ENCODE measurements around the gene SNX24. TPM values are rescaled to one million over a fixed set of nuclear protein-coding genes. Genes with fewer than 3 reads are reported as not detected.

Gene SNX24
- total RNA-seq, 6 experiments from 2014 or later: 6.2 to 23.7 (median 12.5) TPM

DNA sequence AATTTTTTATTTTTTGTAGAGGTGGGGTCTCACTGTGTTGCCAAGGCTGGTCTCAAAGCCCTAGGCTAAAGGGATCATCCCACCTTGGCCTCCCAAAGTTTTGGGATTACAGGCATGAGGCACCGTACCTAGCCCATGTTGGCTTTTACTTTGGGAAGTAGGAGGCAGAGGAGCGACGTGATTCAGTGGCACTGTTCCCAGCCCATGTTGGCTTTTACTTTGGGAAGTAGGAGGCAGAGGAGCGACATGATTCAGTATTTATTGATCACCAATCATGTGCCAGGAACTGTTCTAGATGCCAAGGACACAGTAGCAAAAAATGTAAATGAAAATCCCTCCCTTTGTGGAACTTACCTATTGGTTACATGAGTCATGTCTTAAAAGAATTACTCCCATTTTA, 18.3 kb downstream of the SNX24 start:
- WGBS (ENCODE audit: insufficient coverage, low coverage, low lambda C conversion rate, missing lambda C conversion rate): 18% methylated on average over 4 of the region's 4 CpGs
- ATAC-seq: peak; percentile 79 to 97 (median 84)
- H3K27me3 ChIP-seq: no peaks in the 10 kb centered on the region
- no peak overlapping the region for H3K27ac ChIP-seq
- H3K4me1 ChIP-seq: no peaks in the 10 kb centered on the region
- H3K36me3 ChIP-seq: no peaks in the 10 kb centered on the region
- H3K9me3 ChIP-seq: no peaks in the 10 kb centered on the region
- peak in 2 of 3 donors; percentile 61 to 67 for DNase-seq
- no peak overlapping the region for H3K4me3 ChIP-seq
- intact Hi-C loops (cut with DNase I): no loop called here
- TF ChIP-seq POLR2A (IDR thresholded peaks at IDR 0.05): no peak
- TF ChIP-seq, protein P1, sequence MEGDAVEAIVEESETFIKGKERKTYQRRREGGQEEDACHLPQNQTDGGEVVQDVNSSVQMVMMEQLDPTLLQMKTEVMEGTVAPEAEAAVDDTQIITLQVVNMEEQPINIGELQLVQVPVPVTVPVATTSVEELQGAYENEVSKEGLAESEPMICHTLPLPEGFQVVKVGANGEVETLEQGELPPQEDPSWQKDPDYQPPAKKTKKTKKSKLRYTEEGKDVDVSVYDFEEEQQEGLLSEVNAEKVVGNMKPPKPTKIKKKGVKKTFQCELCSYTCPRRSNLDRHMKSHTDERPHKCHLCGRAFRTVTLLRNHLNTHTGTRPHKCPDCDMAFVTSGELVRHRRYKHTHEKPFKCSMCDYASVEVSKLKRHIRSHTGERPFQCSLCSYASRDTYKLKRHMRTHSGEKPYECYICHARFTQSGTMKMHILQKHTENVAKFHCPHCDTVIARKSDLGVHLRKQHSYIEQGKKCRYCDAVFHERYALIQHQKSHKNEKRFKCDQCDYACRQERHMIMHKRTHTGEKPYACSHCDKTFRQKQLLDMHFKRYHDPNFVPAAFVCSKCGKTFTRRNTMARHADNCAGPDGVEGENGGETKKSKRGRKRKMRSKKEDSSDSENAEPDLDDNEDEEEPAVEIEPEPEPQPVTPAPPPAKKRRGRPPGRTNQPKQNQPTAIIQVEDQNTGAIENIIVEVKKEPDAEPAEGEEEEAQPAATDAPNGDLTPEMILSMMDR (IDR thresholded peaks at IDR 0.05): no peak

GRCh38 chr5:122864400-122864799, 19.0 kb downstream of the SNX24 start:
- intact Hi-C loops (cut with DNase I): no loop called here
- no peak for TF ChIP-seq POLR2A (IDR thresholded peaks at IDR 0.05)
- TF ChIP-seq, protein P1 (IDR thresholded peaks at IDR 0.05): no peak
- Histone ChIP-seq H3K27me3 (no peaks in the 10 kb centered on the region), H3K27ac (no peak overlapping the region), H3K4me1 (no peaks in the 10 kb centered on the region), H3K4me3 (no peak overlapping the region), H3K9me3 (no peaks in the 10 kb centered on the region), H3K36me3 (no peaks in the 10 kb centered on the region)
- DNase-seq: no peak
- 95% methylated on average over 4 of the region's 6 CpGs for WGBS (ENCODE audit: insufficient coverage, low coverage, low lambda C conversion rate, missing lambda C conversion rate)
- ATAC-seq: no peak

DNA sequence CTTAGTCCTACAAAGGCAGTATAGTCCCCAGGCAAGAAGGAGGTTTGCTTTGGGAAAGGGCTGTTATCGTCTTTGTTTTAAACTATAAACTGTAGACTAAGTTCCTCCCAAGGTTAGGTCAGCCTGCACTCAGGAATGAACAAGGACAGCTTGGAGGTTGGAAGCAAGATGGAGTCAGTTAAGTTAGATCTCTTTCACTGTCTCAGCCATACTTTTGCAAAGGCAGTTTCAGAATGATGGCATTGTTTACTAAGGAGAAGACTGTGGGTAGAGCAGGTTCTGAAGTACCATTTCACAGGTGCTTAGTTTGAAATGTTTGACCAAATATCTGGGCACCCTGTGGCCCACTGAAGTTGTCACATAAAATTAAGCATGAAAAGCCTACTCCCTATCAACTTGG, 19.4 kb downstream of the SNX24 start:
- DNase-seq (no peak), ATAC-seq (no peak)
- no peaks in the 10 kb centered on the region for H3K9me3 ChIP-seq
- H3K36me3 ChIP-seq: no peaks in the 10 kb centered on the region
- intact Hi-C loops (cut with DNase I): no loop called here
- H3K4me3 ChIP-seq: no peak overlapping the region
- no peaks in the 10 kb centered on the region for H3K4me1 ChIP-seq
- 75% methylated on average over 1 of the region's 1 CpG for WGBS (ENCODE audit: insufficient coverage, low coverage, low lambda C conversion rate, missing lambda C conversion rate)
- TF ChIP-seq POLR2A (IDR thresholded peaks at IDR 0.05): no peak
- TF ChIP-seq, protein P1 (IDR thresholded peaks at IDR 0.05): no peak
- no peaks in the 10 kb centered on the region for H3K27me3 ChIP-seq
- H3K27ac ChIP-seq: no peak overlapping the region

DNA sequence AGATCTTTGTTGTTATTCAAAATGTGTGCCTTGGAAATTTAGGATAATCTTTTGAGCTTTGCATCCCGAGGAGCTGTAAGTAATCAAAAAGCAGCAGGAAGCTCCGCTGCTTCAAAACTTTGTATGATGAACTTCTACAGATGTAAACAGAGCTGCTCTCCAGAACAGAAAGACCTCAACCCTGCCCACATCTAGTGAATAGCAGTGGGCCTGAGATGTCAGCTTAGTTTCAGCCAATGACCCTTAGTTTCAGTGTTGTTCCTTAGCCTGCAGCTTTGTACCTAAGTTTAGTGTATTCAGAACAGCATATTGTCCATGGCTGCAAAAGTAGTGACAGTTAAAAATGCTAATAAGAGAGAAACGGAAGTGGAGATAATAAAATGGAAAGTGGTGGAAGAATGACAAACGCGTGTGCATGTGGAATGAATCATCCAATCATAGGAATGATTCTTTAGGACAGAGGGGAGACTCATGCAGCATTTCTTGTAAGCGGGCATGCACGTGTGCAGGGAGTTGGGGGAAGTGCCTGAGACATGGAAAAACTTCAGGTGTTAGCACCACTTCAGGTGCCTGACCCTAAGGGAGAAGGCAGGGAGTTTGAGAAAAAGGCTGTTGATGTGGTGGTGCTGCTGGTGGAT, 24.9 kb downstream of the SNX24 start:
- 81% methylated on average over 7 of the region's 7 CpGs for WGBS (ENCODE audit: insufficient coverage, low coverage, low lambda C conversion rate, missing lambda C conversion rate)

More for the DNA sequence above, 24.9 kb downstream of the SNX24 start:
- no peak for ATAC-seq
- no peaks in the 10 kb centered on the region for H3K9me3 ChIP-seq
- DNase-seq: no peak
- no peaks in the 10 kb centered on the region for H3K27me3 ChIP-seq
- intact Hi-C loops (cut with DNase I): no loop called here
- no peak overlapping the region for H3K4me3 ChIP-seq
- TF ChIP-seq, protein P1 (IDR thresholded peaks at IDR 0.05): no peak
- TF ChIP-seq POLR2A (IDR thresholded peaks at IDR 0.05): no peak
- no peaks in the 10 kb centered on the region for H3K36me3 ChIP-seq
- H3K27ac ChIP-seq: no peak overlapping the region
- no peaks in the 10 kb centered on the region for H3K4me1 ChIP-seq

Data from right lobe of liver (tissue), 6 donors.